HCT116 (cell line): ENCODE data around the gene NCOA1. TPM values are rescaled to one million over a fixed set of nuclear protein-coding genes. Genes with fewer than 3 reads are reported as not detected.

Experiments used
- ATAC-seq: fragments of 200-7000 bp; cut with Tn5 transposase; 2 replicates; pipeline ENCODE4 v1.9.1; 2020; ENCODE audit warnings: mild to moderate bottlenecking, moderate library complexity
- BruUV-seq: library from RNA; stranded (reverse); fragments of 400-500 nt; replicated peaks from 2 replicates; lab custom pipeline; 2021; lab: Mats Ljungman, UMichigan
- CTCF ChIA-PET: fragments of 300-600 bp; sonication (Branson Sonifier 250); formaldehyde crosslinking; loops from one replicate; lab custom pipeline; 2021; ENCODE audit warnings: antibody characterized with exemption; lab: Charles Lee
- POLR2A ChIA-PET: fragments of 300-600, 350-600 bp; sonication (Branson Sonifier 250); formaldehyde crosslinking; loops from one replicate; lab custom pipeline; 2021; ENCODE audit warnings: antibody characterized with exemption; lab: Charles Lee
- RAD21 ChIA-PET, 2 experiments: fragments of 300-600 bp; sonication (Branson Sonifier 250); formaldehyde crosslinking; loops; one replicate each; lab custom pipeline; 2023; ENCODE audit warnings: low total read pairs in 2 of 2; ENCODE audit not compliant: uncharacterized antibody in 2 of 2, unreplicated experiment in 2 of 2, low non-redundant PET in 1 of 2; lab: Charles Lee
- DNase-seq: peaks from one replicate; pipeline ENCODE4 v3.0.0-alpha.2; 2010; ENCODE audit warnings: low read depth, low spot score
- H2AFZ ChIP-seq: fragments of 200-600 bp; shearing (Covaris generic), sonication (generic); 2 replicates; pipeline ENCODE4 v1.6.1; 2017; ENCODE audit warnings: low read depth, mixed run types, mixed read lengths, antibody characterized with exemption, low read length; ENCODE audit not compliant: poor library complexity, severe bottlenecking
- H3K27ac ChIP-seq: 2 replicates; pipeline ENCODE4 v1.5.1; 2012; ENCODE audit warnings: low read depth, low read length
- H3K27me3 ChIP-seq: fragments of 200-600 bp; sonication (generic); 2 replicates; pipeline ENCODE4 v1.6.1; 2016; ENCODE audit warnings: mixed run types, low read length, mixed read lengths; ENCODE audit not compliant: insufficient read depth
- H3K36me3 ChIP-seq, 2 experiments: fragments of 200-500 bp in 1 of 2; fragments of 200-600 bp in 1 of 2; sonication (Bioruptor generic) in 1 of 2; sonication (generic) in 1 of 2; 2 replicates each; pipeline versions ENCODE4 v1.5.1 to v1.6.1; 2014 to 2016; ENCODE audit warnings: low read length in 2 of 2, inconsistent platforms in 1 of 2, mixed read lengths in 1 of 2, mixed run types in 1 of 2; ENCODE audit not compliant: insufficient read depth in 2 of 2, control insufficient read depth in 1 of 2
- H3K4me1 ChIP-seq, 2 experiments: fragments of 200-600 bp in 1 of 2; sonication (generic) in 1 of 2; 2 replicates each; pipeline versions ENCODE4 v1.5.1 to v1.6.1; 2012 to 2017; ENCODE audit warnings: low read length in 2 of 2, inconsistent platforms in 1 of 2, mild to moderate bottlenecking in 1 of 2, mixed read lengths in 1 of 2, mixed run types in 1 of 2, moderate library complexity in 1 of 2; ENCODE audit not compliant: insufficient read depth in 2 of 2, control insufficient read depth in 1 of 2
- H3K4me2 ChIP-seq: fragments of 200-600 bp; sonication (generic); 2 replicates; pipeline ENCODE4 v1.6.1; 2017; ENCODE audit warnings: mixed run types, low read length, mixed read lengths
- H3K4me3 ChIP-seq, 2 experiments: fragments of 200-600 bp in 1 of 2; sonication (generic) in 1 of 2; replicated peaks in 1 of 2; 2 replicates each; pipeline ENCODE4 v1.5.1; 2011 to 2016; ENCODE audit warnings: low read length in 2 of 2, control low read depth in 1 of 2, low read depth in 1 of 2, mild to moderate bottlenecking in 1 of 2, mixed read lengths in 1 of 2, mixed run types in 1 of 2
- H3K79me2 ChIP-seq: fragments of 200-600 bp; sonication (generic); 2 replicates; pipeline ENCODE4 v1.6.1; 2017; ENCODE audit warnings: mild to moderate bottlenecking, mixed run types, low read length, moderate library complexity, mixed read lengths; ENCODE audit not compliant: insufficient read depth
- H3K9ac ChIP-seq: fragments of 200-600 bp; sonication (generic); 2 replicates; pipeline ENCODE4 v1.6.1; 2016; ENCODE audit warnings: low read length, mixed read lengths
- H3K9me2 ChIP-seq: fragments of 200-600 bp; sonication (generic), shearing (Covaris generic); 2 replicates; pipeline ENCODE4 v1.6.1; 2017; ENCODE audit warnings: mixed run types, mild to moderate bottlenecking, moderate library complexity; ENCODE audit not compliant: insufficient read depth
- H3K9me3 ChIP-seq, 2 experiments: fragments of 200-500 bp in 1 of 2; fragments of 200-600 bp in 1 of 2; sonication (Bioruptor generic) in 1 of 2; sonication (generic) in 1 of 2; 2 replicates each; pipeline ENCODE4 v1.6.1; 2014 to 2017; ENCODE audit warnings: low read length in 2 of 2, mixed read lengths in 2 of 2, inconsistent platforms in 1 of 2, low read depth in 1 of 2, mild to moderate bottlenecking in 1 of 2, mixed run types in 1 of 2, moderate library complexity in 1 of 2; ENCODE audit not compliant: control insufficient read depth in 1 of 2, insufficient read depth in 1 of 2
- H4K20me1 ChIP-seq: fragments of 200-600 bp; sonication (generic), shearing (Covaris generic); 2 replicates; pipeline ENCODE4 v1.6.1; 2017; ENCODE audit warnings: mixed run types, mild to moderate bottlenecking, moderate library complexity; ENCODE audit not compliant: insufficient read depth
- CBX3 ChIP-seq: IDR thresholded peaks from 2 replicates; pipeline ENCODE4 v1.6.1; 2012; ENCODE audit warnings: low read depth
- CTCF ChIP-seq, 3 experiments: fragments of 200-600 bp in 1 of 3; sonication (generic) in 1 of 3; IDR thresholded peaks in 2 of 3; conservative IDR thresholded peaks in 1 of 3; 2 replicates each; pipeline ENCODE4 v1.5.1; 2012 to 2017; ENCODE audit warnings: low read depth in 2 of 3, low read length in 2 of 3, antibody characterized with exemption in 1 of 3, borderline replicate concordance in 1 of 3, control low read depth in 1 of 3, mild to moderate bottlenecking in 1 of 3, mixed read lengths in 1 of 3, mixed run types in 1 of 3, moderate library complexity in 1 of 3; ENCODE audit not compliant: insufficient read depth in 1 of 3
- ELF1 ChIP-seq: IDR thresholded peaks from 2 replicates; pipeline ENCODE4 v1.6.1; 2012; ENCODE audit warnings: low read depth, borderline replicate concordance
- EZH2phosphoT487 ChIP-seq: fragments of 200-600 bp; IDR thresholded peaks from 2 replicates; pipeline ENCODE4 v1.6.1; 2018; ENCODE audit warnings: antibody characterized with exemption, borderline replicate concordance
- FOSL1 ChIP-seq: IDR thresholded peaks from 2 replicates; pipeline ENCODE4 v1.6.1; 2012; ENCODE audit warnings: low read depth
- MAX ChIP-seq: IDR thresholded peaks from 2 replicates; pipeline ENCODE4 v1.6.1; 2012
- POLR2A ChIP-seq: IDR thresholded peaks from 2 replicates; pipeline ENCODE4 v1.7.0; 2011; ENCODE audit warnings: borderline replicate concordance; ENCODE audit not compliant: insufficient read depth, insufficient read length; ENCODE audit errors: extremely low read depth
- RAD21 ChIP-seq: IDR thresholded peaks from 2 replicates; pipeline ENCODE4 v1.6.1; 2012; ENCODE audit warnings: low read depth, mild to moderate bottlenecking
- REST ChIP-seq: IDR thresholded peaks from 2 replicates; pipeline ENCODE4 v1.6.1; 2012; ENCODE audit warnings: low read depth
- TCF7L2 ChIP-seq: IDR thresholded peaks from 2 replicates; pipeline ENCODE4 v1.7.0; 2011; ENCODE audit warnings: borderline replicate concordance, inconsistent platforms; ENCODE audit not compliant: insufficient read depth, insufficient read length; ENCODE audit errors: extremely low read depth
- YY1 ChIP-seq: IDR thresholded peaks from 2 replicates; pipeline ENCODE4 v1.6.1; 2011; ENCODE audit warnings: low read length, low read depth, moderate library complexity, mild to moderate bottlenecking; ENCODE audit not compliant: insufficient replicate concordance; ENCODE audit errors: extremely low read depth
- intact Hi-C: fragments of 100-400 bp; cut with micrococcal nuclease; formaldehyde crosslinking; loops from 2 replicates; pipeline ENCODE4 v1.10.0; 2022
- total RNA-seq: library from RNA; stranded (reverse); gene quantifications from one replicate; pipeline ENCODE4 v1.2.1, GENCODE V29; 2021; ENCODE audit not compliant: unreplicated experiment
- TF ChIP-seq, protein P1 (sequence below): IDR thresholded peaks from 2 replicates; pipeline ENCODE4 v1.6.1; 2012

NCOA1 gene
- total RNA-seq, 1 experiment from 2014 or later, result 10.4 TPM

DNA sequence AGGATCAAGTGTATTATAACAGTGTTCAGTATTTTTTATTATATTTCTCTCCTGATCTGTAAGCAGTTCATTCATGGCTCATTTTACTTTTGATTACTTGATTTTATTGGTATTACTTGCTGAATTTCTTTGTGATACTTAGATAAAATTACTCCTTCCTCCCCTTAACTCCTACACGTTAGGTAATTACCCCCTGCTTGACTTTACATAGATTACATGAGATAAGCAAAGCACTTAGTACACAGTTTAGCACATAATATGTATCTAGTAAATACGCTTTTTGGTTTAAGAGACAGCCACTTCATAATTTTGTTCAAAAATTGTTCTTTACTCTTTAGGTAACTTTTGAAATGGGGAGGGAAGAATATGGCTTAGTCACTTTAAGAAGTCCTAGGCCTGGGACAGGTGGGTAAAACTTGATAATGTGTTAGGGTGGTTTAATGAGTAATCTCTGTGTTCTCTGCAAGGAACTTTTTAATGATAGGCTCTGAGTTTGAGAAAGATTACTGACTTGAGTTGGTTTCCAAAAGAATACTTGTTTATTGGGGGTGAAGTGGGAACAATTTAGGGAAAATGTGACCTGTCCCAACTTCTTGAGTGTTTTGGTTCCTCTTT, 80.9 kb downstream of the NCOA1 start:
- ATAC-seq (no peak), DNase-seq (no peak)
- TF ChIP-seq YY1 (no peak), CBX3 (no peak), ELF1 (no peak), POLR2A (no peak), RAD21 (no peak), EZH2phosphoT487 (no peak), FOSL1 (no peak), CTCF (IDR thresholded peaks at IDR 0.05 in 2 of 3, conservative IDR thresholded peaks at IDR 0.05 in 1 of 3; ENCODE audit: borderline replicate concordance in 1 of 3, insufficient read depth in 1 of 3, low read depth in 2 of 3, low read length in 2 of 3) (no peak), TCF7L2 (no peak), REST (no peak), MAX (no peak)
- TF ChIP-seq, protein P1, sequence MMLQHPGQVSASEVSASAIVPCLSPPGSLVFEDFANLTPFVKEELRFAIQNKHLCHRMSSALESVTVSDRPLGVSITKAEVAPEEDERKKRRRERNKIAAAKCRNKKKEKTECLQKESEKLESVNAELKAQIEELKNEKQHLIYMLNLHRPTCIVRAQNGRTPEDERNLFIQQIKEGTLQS, result no peak
- H3K36me3 ChIP-seq, result no peaks in the 10 kb centered on the region
- no peak overlapping the region for H3K4me2 ChIP-seq
- no peaks in the 10 kb centered on the region; a peak in 1 of 4 replicates for H3K9me3 ChIP-seq
- RAD21 ChIA-PET, result no interaction called here
- intact Hi-C loops, result no loop called here
- H3K27me3 ChIP-seq, result no peaks in the 10 kb centered on the region
- CTCF ChIA-PET, result no interaction called here
- POLR2A ChIA-PET, result no interaction called here
- H3K9ac ChIP-seq, result no peak overlapping the region
- no peaks in the 10 kb centered on the region for H4K20me1 ChIP-seq
- H3K79me2 ChIP-seq, result no peaks in the 10 kb centered on the region
- no peaks in the 10 kb centered on the region for H3K9me2 ChIP-seq
- no peak overlapping the region for H2AFZ ChIP-seq
- H3K4me1 ChIP-seq, result no peaks in the 10 kb centered on the region
- no peak overlapping the region for H3K27ac ChIP-seq
- no TSS peak for BruUV-seq
- H3K4me3 ChIP-seq, result no peak overlapping the region
